Naive thymus-derived CD8-positive, alpha-beta T cell (primary cell): ENCODE data around the gene TNNI3K. TPM values are rescaled to one million over a fixed set of nuclear protein-coding genes. Genes with fewer than 3 reads are reported as not detected.
A peak's percentile ranks its signal among the peaks of the same experiment; 100 is the strongest.

ENCODE experiments used
- ATAC-seq, 2 donors: fragments of 150-1000 bp; cut with Tn5 transposase in 1 of 2; sonication (Bioruptor Pico), chemical (Tn5 transposase) in 1 of 2; 1 replicate in 1 of 2; 2 replicates in 1 of 2; pipeline ENCODE4 v1.10.0; 2021; ENCODE audit warnings: mild to moderate bottlenecking in 2 of 2, moderate library complexity in 2 of 2
- POLR2A ChIA-PET: fragments of 350-600 bp; sonication (Branson Sonifier 250); formaldehyde crosslinking; loops from one replicate; lab custom pipeline; 2021; ENCODE audit warnings: antibody characterized with exemption; lab: Charles Lee
- DNase-seq, 10 donors: peaks; one replicate each; pipeline versions ENCODE4 v3.0.0 to v3.0.0-alpha.2; 2020 to 2022
- H3K27ac Mint-ChIP-seq, 10 donors: one replicate each; pipeline ENCODE4 v1.8.0; 2020 to 2022; ENCODE audit warnings: mild to moderate bottlenecking in 10 of 10, mixed read lengths in 10 of 10, moderate library complexity in 4 of 10, inconsistent platforms in 1 of 10
- H3K27me3 Mint-ChIP-seq, 5 donors: one replicate each; pipeline ENCODE4 v1.8.0; 2021 to 2022; ENCODE audit warnings: mixed read lengths in 5 of 5
- H3K36me3 Mint-ChIP-seq, 3 donors: one replicate each; pipeline ENCODE4 v1.8.0; 2020 to 2022; ENCODE audit warnings: mixed read lengths in 3 of 3, mild to moderate bottlenecking in 2 of 3, inconsistent platforms in 1 of 3
- H3K4me1 Mint-ChIP-seq, 4 donors: one replicate each; pipeline ENCODE4 v1.8.0; 2021 to 2022; ENCODE audit warnings: mixed read lengths in 4 of 4
- H3K4me3 Mint-ChIP-seq, 10 donors: one replicate each; pipeline ENCODE4 v1.8.0; 2020 to 2022; ENCODE audit warnings: mild to moderate bottlenecking in 10 of 10, mixed read lengths in 10 of 10, moderate library complexity in 6 of 10, inconsistent platforms in 1 of 10
- H3K9me3 Mint-ChIP-seq, 9 donors: one replicate each; pipeline ENCODE4 v1.8.0; 2020 to 2022; ENCODE audit warnings: mixed read lengths in 9 of 9, mild to moderate bottlenecking in 3 of 9, inconsistent platforms in 1 of 9, moderate library complexity in 1 of 9
- polyA plus RNA-seq, 3 donors: library from polyadenylated mRNA; unstranded; fragments of 300-500 nt; fragmentation: Illumina TruSeq; gene quantifications; one replicate each; pipeline ENCODE4 v1.2.3, GENCODE V29; 2021
- total RNA-seq, 8 experiments: library from RNA in 2 of 8; stranded (reverse) in 2 of 8; gene quantifications; one replicate each; pipeline ENCODE4 v1.2.3 and lab custom pipeline; 2021 to 2026

Gene TNNI3K
- total and polyA plus RNA-seq, 5 experiments from 2014 or later = 0.43 to 2.4 TPM; not detected in 3

GRCh38 chr1:74430342-74430934 lies 195.3 kb downstream of the TNNI3K start:
- DNase-seq = no peak
- ATAC-seq = no peak
- Mint-ChIP-seq H3K27ac (no peak overlapping the region), H3K9me3 (peaks cover 0 to 2% (median 0%) of the 10 kb centered on the region in 9 donors), H3K4me1 (no peaks in the 10 kb centered on the region), H3K36me3 (no peaks in the 10 kb centered on the region), H3K27me3 (peaks cover 0 to 10% (median 5%) of the 10 kb centered on the region in 5 donors), H3K4me3 (no peak overlapping the region)
- POLR2A ChIA-PET = no interaction called here

GRCh38 chr1:74431531-74431930 lies 196.3 kb downstream of the TNNI3K start:
- POLR2A ChIA-PET = no interaction called here
- no peaks in the 10 kb centered on the region for H3K4me1 Mint-ChIP-seq
- no peak overlapping the region for H3K27ac Mint-ChIP-seq
- no peak overlapping the region for H3K4me3 Mint-ChIP-seq
- ATAC-seq (no peak), DNase-seq (no peak)
- peaks cover 0 to 2% (median 0%) of the 10 kb centered on the region in 9 donors for H3K9me3 Mint-ChIP-seq
- H3K27me3 Mint-ChIP-seq = peaks cover 0 to 10% (median 4%) of the 10 kb centered on the region in 5 donors
- H3K36me3 Mint-ChIP-seq = no peaks in the 10 kb centered on the region

GRCh38 chr1:74432325-74432724 lies 197.1 kb downstream of the TNNI3K start:
- no peak for DNase-seq
- Mint-ChIP-seq H3K27ac (no peak overlapping the region), H3K27me3 (peaks cover 0 to 10% (median 5%) of the 10 kb centered on the region in 5 donors), H3K4me1 (no peaks in the 10 kb centered on the region), H3K4me3 (no peak overlapping the region), H3K36me3 (no peaks in the 10 kb centered on the region), H3K9me3 (peaks cover 0 to 4% (median 0%) of the 10 kb centered on the region in 9 donors)
- ATAC-seq = no peak
- POLR2A ChIA-PET = no interaction called here

- no peak for ATAC-seq
- H3K9me3 Mint-ChIP-seq = peaks cover 0 to 5% (median 0%) of the 10 kb centered on the region in 9 donors
- H3K36me3 Mint-ChIP-seq = no peaks in the 10 kb centered on the region
- DNase-seq = no peak
- H3K27ac Mint-ChIP-seq = no peak overlapping the region
- POLR2A ChIA-PET = no interaction called here
- no peaks in the 10 kb centered on the region for H3K4me1 Mint-ChIP-seq
- peaks cover 0 to 10% (median 6%) of the 10 kb centered on the region in 5 donors for H3K27me3 Mint-ChIP-seq
- no peak overlapping the region for H3K4me3 Mint-ChIP-seq
Measured at GRCh38 chr1:74434321-74434720, 199.1 kb downstream of the TNNI3K start.

- Mint-ChIP-seq H3K4me1 (no peaks in the 10 kb centered on the region), H3K27me3 (peaks cover 0 to 10% (median 6%) of the 10 kb centered on the region in 5 donors), H3K4me3 (no peak overlapping the region), H3K36me3 (no peaks in the 10 kb centered on the region), H3K9me3 (peaks cover 0 to 5% (median under 1%) of the 10 kb centered on the region in 9 donors), H3K27ac (no peak overlapping the region)
- POLR2A ChIA-PET = interaction anchor here (0.7 kb wide), 1 partner anchor 136 kb away, joined by 3 read pairs; no protein-coding TSS in a partner anchor
- DNase-seq = no peak
- ATAC-seq = no peak
Measured at GRCh38 chr1:74436078-74436477, 200.9 kb downstream of the TNNI3K start.

- Mint-ChIP-seq H3K36me3 (no peaks in the 10 kb centered on the region), H3K4me3 (no peak overlapping the region), H3K27me3 (peaks cover 0 to 10% (median 6%) of the 10 kb centered on the region in 5 donors), H3K9me3 (peaks cover 0 to 11% (median 3%) of the 10 kb centered on the region in 9 donors), H3K27ac (no peak overlapping the region), H3K4me1 (no peaks in the 10 kb centered on the region)
- POLR2A ChIA-PET = no interaction called here
- DNase-seq (no peak), ATAC-seq (no peak)
Measured at GRCh38 chr1:74437035-74437434, 201.8 kb downstream of the TNNI3K start.

GRCh38 chr1:74452035-74452434 lies 216.8 kb downstream of the TNNI3K start:
- H3K4me1 Mint-ChIP-seq = no peaks in the 10 kb centered on the region
- H3K36me3 Mint-ChIP-seq = no peaks in the 10 kb centered on the region
- POLR2A ChIA-PET = no interaction called here
- peaks cover 0 to 20% (median 2%) of the 10 kb centered on the region in 9 donors for H3K9me3 Mint-ChIP-seq
- no peak for ATAC-seq
- H3K4me3 Mint-ChIP-seq = no peak overlapping the region
- H3K27ac Mint-ChIP-seq = no peak overlapping the region
- peaks cover 0 to 3% (median 1%) of the 10 kb centered on the region in 5 donors for H3K27me3 Mint-ChIP-seq
- no peak for DNase-seq

- Mint-ChIP-seq H3K4me3 (no peak overlapping the region), H3K4me1 (no peaks in the 10 kb centered on the region), H3K27ac (no peak overlapping the region), H3K27me3 (peaks cover 0 to 3% (median 1%) of the 10 kb centered on the region in 5 donors), H3K9me3 (peaks cover 0 to 20% (median 2%) of the 10 kb centered on the region in 9 donors), H3K36me3 (no peaks in the 10 kb centered on the region)
- DNase-seq (no peak), ATAC-seq (no peak)
- POLR2A ChIA-PET = no interaction called here
Measured at GRCh38 chr1:74453277-74453676, 218.1 kb downstream of the TNNI3K start.

GRCh38 chr1:74455390-74455789 lies 220.2 kb downstream of the TNNI3K start:
- Mint-ChIP-seq H3K27ac (no peak overlapping the region), H3K27me3 (peaks cover 0 to 11% (median 4%) of the 10 kb centered on the region in 5 donors), H3K4me1 (no peaks in the 10 kb centered on the region), H3K4me3 (no peak overlapping the region), H3K9me3 (peaks cover 0 to 19% (median 2%) of the 10 kb centered on the region in 9 donors), H3K36me3 (no peaks in the 10 kb centered on the region)
- ATAC-seq (no peak), DNase-seq (no peak)
- POLR2A ChIA-PET = no interaction called here

- H3K27ac Mint-ChIP-seq = no peak overlapping the region
- H3K4me3 Mint-ChIP-seq = no peak overlapping the region
- peaks cover 0 to 11% (median 6%) of the 10 kb centered on the region in 5 donors for H3K27me3 Mint-ChIP-seq
- POLR2A ChIA-PET = no interaction called here
- H3K36me3 Mint-ChIP-seq = no peaks in the 10 kb centered on the region
- no peak for DNase-seq
- H3K9me3 Mint-ChIP-seq = peaks cover 0 to 12% (median 0%) of the 10 kb centered on the region in 9 donors
- no peak for ATAC-seq
- H3K4me1 Mint-ChIP-seq = no peaks in the 10 kb centered on the region
Measured at GRCh38 chr1:74457253-74457652, 222.1 kb downstream of the TNNI3K start.

GRCh38 chr1:74463333-74463988 lies 228.3 kb downstream of the TNNI3K start:
- Mint-ChIP-seq H3K9me3 (peaks cover 0 to 6% (median 0%) of the 10 kb centered on the region in 9 donors), H3K36me3 (no peaks in the 10 kb centered on the region), H3K4me3 (no peak overlapping the region), H3K27ac (no peak overlapping the region), H3K27me3 (peaks cover 1 to 9% (median 3%) of the 10 kb centered on the region in 5 donors), H3K4me1 (no peaks in the 10 kb centered on the region)
- POLR2A ChIA-PET = no interaction called here
- no peak for DNase-seq
- no peak for ATAC-seq

GRCh38 chr1:74464037-74464436 lies 228.8 kb downstream of the TNNI3K start:
- Mint-ChIP-seq H3K4me1 (no peaks in the 10 kb centered on the region), H3K4me3 (no peak overlapping the region), H3K27ac (no peak overlapping the region), H3K27me3 (peaks cover 1 to 3% (median 1%) of the 10 kb centered on the region in 5 donors), H3K36me3 (no peaks in the 10 kb centered on the region), H3K9me3 (peaks cover 0 to 3% (median 0%) of the 10 kb centered on the region in 9 donors)
- ATAC-seq (no peak), DNase-seq (no peak)
- POLR2A ChIA-PET = no interaction called here

- ATAC-seq = no peak
- H3K4me1 Mint-ChIP-seq = no peaks in the 10 kb centered on the region
- H3K27ac Mint-ChIP-seq = no peak overlapping the region
Measured at GRCh38 chr1:74465193-74465681, 230.1 kb downstream of the TNNI3K start.

More at GRCh38 chr1:74465193-74465681, 230.1 kb downstream of the TNNI3K start:
- Mint-ChIP-seq H3K36me3 (no peaks in the 10 kb centered on the region), H3K4me3 (no peak overlapping the region), H3K9me3 (no peaks in the 10 kb centered on the region), H3K27me3 (peaks cover 0 to 1% (median 1%) of the 10 kb centered on the region in 5 donors)
- POLR2A ChIA-PET = interaction anchor here (0.5 kb wide), 1 partner anchor 263 kb away, joined by 3 read pairs; no protein-coding TSS in a partner anchor
- peak in 1 of 10 donors; percentile 3 for DNase-seq
